Head of caudate nucleus (tissue), 42 donors: ENCODE results near the gene CRYGS.
"Not testable (repeated sequence)": the region's sequence is repeated elsewhere in the genome, so short reads cannot be mapped to it uniquely, and the experiment has no call there.

Experiments used
- DNase-seq, 42 donors: peaks; one replicate each; pipeline versions ENCODE4 v3.0.0 to v3.0.0-alpha.2; 2020 to 2021; ENCODE audit warnings: mixed read lengths in 7 of 42
- intact Hi-C: fragments of 100-400 bp; cut with DNase I; formaldehyde crosslinking; loops from one replicate; pipeline ENCODE4 v1.15.0; 2022

Gene CRYGS

GRCh38 chr3:186544281-186544680, at the start of gene CRYGS:
Gene CRYGS (minus strand): TSS chr3:186544380. CDS start chr3:186544326, 54 bp downstream.
- intact Hi-C loops: loop anchor here (5.0 to 10.0 kb wide), 2 partner anchors 289 to 562 kb away; no protein-coding TSS in a partner anchor
- no peak for DNase-seq

- DNase-seq: no peak
- intact Hi-C loops: no loop called here
These were observed 49.7 kb upstream of the CRYGS start for GRCh38 chr3:186593862-186594261.

GRCh38 chr3:186592682-186593081, 48.5 kb upstream of the CRYGS start:
- intact Hi-C loops: no loop called here
- no peak for DNase-seq

GRCh38 chr3:186590580-186591295, 46.6 kb upstream of the CRYGS start:
- no peak for DNase-seq
- intact Hi-C loops: no loop called here

GRCh38 chr3:186589856-186590579, 45.8 kb upstream of the CRYGS start:
- intact Hi-C loops: no loop called here
- no peak for DNase-seq

- no peak for DNase-seq
- intact Hi-C loops: no loop called here
These were observed 44.9 kb upstream of the CRYGS start for GRCh38 chr3:186589121-186589520.

GRCh38 chr3:186588632-186589031, 44.5 kb upstream of the CRYGS start:
- intact Hi-C loops: no loop called here

GRCh38 chr3:186587183-186587582, 43.0 kb upstream of the CRYGS start:
- intact Hi-C loops: no loop called here
- DNase-seq: no peak

More at GRCh38 chr3:186588632-186589031, 44.5 kb upstream of the CRYGS start:
- no peak for DNase-seq

GRCh38 chr3:186586245-186586644, 42.1 kb upstream of the CRYGS start:
- DNase-seq, intact Hi-C loops: not testable (repeated sequence)

GRCh38 chr3:186583831-186584230, 39.7 kb upstream of the CRYGS start:
- no peak for DNase-seq
- intact Hi-C loops: no loop called here

- intact Hi-C loops: no loop called here
- peak in 32 of 42 donors; percentile 5 to 76 (median 54) for DNase-seq
These were observed 38.4 kb upstream of the CRYGS start for GRCh38 chr3:186582541-186582940.

- no peak for DNase-seq
- intact Hi-C loops: no loop called here
These were observed 36.6 kb upstream of the CRYGS start for GRCh38 chr3:186580785-186581184.

GRCh38 chr3:186577521-186577920, 33.3 kb upstream of the CRYGS start:
- no peak for DNase-seq
- intact Hi-C loops: no loop called here

- DNase-seq: no peak
- intact Hi-C loops: no loop called here
These were observed 27.4 kb upstream of the CRYGS start for GRCh38 chr3:186571644-186572013.

GRCh38 chr3:186570941-186571643, 26.9 kb upstream of the CRYGS start:
- DNase-seq: no peak
- intact Hi-C loops: no loop called here

- peak; percentile 99 to 100 (median 100) for DNase-seq
- intact Hi-C loops: no loop called here
These were observed 26.1 kb upstream of the CRYGS start, which contains the start of gene DNAJB11 for GRCh38 chr3:186570096-186570940. Gene DNAJB11 (plus strand): TSS chr3:186570720. CDS start chr3:186570898, 178 bp downstream.

GRCh38 chr3:186569779-186570095, 25.6 kb upstream of the CRYGS start:
- intact Hi-C loops: no loop called here
- DNase-seq: no peak

- DNase-seq, intact Hi-C loops: not testable (repeated sequence)
These were observed 25.2 kb upstream of the CRYGS start for GRCh38 chr3:186569361-186569760.
